NCI-H187 (cell line): Measurements from ENCODE around the gene ARRB1.

Experiments used
- DNase-seq, 2 experiments: peaks; one replicate each; lab custom pipeline; 2025; lab: John Stamatoyannopoulos, UW

The ARRB1 gene

DNA sequence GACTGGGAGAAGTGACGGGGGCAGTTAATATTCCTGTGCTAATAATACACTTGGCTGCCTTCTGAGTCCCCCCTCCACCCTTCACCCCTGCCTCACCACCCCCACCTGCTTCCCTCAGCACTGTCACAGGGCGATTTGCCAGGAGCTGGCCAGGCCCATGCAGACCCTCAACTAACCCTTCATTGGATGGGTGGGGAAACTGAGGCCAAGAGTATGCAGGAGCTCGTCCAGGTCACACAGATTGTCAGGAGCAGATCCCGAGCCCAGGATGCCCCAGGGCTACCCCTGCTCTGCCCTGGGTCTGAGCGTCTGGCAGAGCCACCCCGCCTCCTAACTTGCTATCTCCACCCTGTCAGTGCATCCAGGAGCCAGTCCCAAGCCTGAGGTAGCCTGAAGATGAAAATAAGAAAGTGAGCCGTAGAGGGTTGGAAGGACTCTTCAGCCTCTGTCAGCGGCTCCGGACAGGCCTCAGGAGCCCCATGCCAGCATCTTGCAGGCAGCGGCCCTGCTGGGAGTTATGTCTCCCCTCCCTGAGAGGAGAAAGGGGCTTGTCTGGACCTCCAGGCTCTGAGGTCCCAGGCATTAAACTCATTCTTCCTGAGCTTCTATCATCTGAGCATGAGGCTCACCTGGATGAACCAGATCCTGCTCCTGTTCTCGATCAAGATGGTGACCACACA is 104.7 kb downstream of the ARRB1 start:
- DNase-seq = no peak

DNA sequence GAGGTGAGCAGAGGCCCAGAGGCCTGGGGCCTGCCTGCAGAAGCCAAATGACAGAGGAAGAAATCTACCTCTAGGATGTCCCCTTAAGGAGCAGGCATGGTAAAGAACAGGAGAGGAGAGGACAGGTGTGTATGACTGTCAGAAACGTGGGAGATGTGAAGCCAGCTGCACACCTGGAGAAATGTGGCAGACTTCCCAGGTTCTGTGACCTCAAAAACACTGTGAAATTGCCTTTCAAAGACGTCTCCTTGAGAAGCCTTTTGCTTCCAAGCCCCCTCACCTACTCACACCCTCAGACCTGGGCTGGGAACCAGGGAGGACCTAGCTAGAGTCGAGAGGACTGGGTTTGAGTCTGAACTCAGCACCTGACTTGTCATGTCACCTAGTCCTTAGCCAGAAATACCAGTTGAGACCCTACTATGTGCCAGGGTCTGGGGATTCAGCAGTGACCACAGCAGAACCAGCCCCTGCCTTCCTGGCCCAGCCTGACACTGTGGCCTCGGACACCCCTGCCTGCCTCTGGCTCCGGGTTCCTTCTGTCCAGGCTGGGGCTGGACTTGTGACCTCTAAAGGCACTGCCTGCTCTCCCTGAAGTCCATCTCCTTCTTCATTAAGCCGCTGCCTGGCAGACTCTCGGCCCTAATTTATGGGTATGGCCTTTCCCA is 105.3 kb downstream of the ARRB1 start:
- DNase-seq = no peak

DNA sequence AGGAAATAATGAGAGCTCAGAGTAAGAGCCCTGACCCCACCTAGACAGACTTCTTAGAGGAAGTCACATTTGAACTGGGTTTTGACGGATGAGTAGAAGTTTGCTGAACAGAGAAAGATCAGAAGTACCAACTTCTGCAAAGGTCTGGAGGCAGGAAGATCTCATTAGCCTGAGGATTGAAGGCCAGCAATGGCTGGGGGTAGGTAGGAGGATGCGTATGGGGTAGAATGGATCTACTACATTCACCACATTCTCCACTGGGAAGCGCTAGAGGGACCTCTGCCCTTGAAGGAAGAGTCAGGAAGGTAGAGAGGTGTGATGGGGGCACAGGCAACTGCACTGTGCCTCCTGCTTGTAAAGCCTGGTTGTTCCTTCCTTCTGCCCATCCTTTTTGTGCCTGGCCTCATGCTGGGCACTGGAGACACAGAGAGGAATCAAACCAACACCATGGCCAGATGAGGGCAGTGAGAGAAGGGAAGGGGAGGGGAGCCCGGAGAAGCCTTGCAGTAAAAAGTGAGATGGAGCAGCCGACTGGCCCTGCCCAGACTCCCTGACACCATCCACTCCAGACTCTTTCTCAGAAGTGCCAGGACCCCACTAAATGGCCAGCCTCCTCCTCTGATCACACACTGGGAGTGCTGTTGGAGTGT is 106.0 kb downstream of the ARRB1 start:
- DNase-seq = no peak

DNA sequence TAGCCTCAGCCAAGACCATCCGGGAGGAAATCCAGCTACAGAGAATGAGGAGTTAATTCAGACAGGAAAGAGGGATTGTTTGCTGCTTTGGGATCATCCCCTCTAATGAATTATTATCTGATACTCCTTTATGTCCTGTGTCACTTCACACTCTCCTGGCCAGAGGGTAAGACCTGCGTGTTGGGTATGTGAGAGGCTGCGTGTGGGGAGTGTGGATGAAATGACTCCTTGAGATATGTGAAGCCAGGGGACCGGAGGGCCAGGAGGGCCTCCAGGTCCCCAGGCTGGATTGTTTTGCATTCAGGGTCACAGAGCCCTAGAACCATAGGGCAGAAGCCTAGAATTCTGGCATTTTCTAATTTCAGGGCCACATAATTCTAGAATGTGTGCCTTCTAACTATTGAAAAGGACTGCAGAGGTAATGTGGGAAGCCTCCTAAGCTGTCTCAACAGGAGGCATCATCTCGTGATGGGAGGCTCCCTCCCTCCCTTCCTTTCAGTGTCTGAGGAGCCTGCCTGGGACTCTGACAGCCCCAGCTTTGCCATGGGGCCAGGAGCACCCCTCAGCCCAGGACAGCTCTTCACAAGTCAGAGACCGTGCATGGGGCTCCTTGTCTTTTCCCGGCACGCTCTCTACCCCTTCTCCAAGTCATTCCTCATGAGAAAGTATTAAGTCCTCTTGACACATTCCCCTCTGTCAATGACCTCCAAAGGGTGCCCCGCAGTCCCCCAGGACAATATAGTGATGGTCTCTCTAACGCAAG is 107.2 kb downstream of the ARRB1 start:
- DNase-seq = no peak

DNA sequence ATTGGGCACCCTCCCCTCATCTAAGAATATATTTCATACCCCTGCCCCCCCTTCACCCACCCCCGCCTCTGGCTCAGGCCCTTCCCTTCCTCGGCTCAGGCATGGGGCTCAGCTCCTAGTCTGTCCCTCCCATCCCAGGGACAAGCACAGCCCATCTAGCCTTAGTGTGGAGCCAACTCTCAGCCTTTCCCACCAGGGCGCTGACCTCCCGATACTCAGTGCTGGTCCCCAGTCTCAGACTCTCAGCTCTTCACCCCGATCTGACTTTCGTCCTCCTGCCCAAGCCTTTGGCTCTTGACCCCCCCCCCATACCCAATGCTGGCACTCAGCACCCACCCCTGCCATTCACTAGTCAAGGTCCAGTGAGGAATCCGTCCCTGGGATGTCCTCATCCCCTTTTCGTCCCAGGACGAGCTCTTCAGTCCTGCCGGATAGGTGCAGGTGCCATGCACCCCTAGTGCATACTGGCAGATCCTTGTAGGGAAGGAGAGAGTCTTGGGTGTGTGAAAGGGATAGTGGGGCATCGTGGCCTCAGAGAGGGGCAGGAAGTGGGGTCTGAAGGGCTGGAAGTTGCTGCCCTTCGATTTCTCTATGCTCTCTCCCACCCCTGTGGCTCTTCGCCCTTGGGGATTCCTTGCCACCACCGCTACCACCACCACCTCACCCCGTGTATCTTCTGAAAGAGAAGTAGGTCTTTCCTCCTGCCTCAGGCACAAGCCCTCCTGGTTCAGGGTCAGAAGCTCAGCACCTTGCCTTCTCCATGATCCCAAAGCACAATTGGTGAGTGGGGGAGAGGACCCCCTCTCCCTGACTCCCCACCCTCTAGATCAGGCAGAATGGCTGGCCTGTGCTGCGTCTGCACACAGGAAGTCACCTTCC is 108.5 kb downstream of the ARRB1 start:
- no peak for DNase-seq

DNA sequence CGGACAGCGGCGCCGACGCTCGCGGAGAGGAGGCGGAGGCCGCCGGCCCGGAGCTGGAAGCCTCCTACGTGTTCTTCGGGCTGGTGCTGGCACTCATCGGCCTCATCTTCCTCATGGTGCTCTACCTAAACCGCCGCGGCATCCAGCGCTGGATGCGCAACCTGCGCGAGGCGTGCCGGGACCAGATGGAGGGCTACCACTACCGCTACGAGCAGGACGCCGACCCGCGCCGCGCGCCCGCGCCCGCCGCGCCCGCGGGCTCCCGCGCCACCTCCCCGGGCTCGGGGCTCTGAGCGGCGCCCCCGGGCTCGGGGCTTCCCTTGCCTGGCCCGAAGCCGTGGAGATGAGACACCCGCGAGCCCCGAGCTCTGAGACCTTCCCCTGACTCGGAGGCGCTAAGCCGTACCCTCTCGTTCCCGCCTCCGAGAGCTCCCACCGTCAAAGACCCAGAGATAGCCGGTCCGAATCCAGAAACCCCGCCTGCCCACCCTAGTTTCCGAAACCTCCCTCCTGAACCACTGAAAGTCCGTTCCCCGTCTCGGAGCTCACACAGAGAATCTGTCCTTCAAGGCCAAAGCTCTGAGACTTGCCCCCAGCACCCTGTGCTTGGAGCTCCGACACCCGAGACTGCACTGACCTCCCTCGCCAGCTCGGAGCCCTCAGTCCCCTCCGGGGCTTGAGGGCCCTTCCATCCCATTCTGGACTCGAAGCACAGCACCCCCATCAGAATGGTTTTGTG is 109.4 kb downstream of the ARRB1 start:
- DNase-seq = no peak

DNA sequence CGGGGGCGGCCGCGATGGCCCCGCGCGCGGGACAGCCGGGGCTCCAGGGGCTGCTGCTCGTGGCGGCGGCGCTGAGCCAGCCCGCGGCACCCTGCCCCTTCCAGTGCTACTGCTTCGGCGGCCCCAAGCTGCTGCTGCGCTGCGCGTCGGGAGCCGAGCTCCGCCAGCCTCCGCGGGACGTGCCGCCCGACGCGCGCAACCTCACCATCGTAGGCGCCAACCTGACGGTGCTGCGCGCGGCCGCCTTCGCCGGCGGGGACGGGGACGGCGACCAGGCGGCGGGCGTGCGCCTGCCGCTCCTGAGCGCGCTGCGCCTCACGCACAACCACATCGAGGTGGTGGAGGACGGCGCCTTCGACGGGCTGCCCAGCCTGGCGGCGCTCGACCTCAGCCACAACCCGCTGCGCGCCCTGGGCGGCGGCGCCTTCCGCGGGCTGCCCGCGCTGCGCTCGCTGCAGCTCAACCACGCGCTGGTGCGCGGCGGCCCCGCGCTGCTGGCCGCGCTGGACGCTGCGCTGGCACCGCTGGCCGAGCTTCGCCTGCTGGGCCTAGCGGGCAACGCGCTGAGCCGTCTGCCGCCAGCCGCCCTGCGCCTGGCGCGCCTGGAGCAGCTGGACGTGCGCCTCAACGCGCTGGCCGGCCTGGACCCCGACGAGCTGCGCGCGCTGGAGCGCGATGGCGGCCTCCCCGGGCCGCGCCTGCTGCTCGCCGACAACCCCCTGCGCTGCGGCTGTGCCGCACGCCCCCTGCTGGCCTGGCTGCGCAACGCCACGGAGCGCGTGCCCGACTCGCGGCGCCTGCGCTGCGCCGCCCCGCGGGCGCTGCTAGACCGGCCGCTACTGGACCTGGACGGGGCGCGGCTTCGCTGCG is 110.2 kb downstream of the ARRB1 start:
- DNase-seq = peak; percentile 54 to 61

DNA sequence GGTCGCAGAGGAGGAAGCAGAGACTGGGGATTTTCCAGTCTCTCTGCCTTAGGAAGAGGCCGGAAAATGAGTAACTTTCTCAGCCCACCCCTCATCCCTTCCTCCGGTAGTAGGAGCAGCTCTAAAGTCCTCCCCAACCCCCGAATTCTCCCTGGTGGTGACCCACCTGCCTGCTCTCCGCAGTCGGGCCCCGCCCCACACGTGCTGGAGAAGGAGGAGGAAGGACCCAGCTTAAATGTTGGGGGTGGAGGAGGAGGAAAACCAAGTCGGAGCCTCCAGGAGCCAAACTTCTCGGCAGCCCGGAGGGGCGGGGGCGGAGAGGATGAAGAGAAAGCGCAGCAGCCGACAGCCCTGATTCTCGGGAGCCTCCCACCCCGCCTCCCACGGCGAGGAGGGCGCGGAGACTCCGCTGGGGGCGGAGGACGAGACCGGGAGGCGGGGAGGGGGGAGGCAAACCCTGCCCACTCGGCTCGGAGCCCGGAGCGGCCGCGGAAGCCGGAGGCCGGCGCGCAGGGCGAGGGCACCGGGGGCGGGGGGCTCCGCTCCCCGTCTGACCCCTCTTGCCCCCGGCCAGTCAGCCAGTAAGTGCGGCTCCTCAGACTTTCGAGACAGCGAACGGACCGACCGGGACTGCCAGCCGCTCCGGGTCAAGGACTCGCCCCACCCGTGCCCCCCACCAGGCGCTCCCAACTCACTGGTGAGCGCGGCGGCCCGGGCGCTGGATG is 111.0 kb downstream of the ARRB1 start, which contains the start of gene TPBGL:
TPBGL (plus strand) TSS at position 464 of the 725 bp plus-strand sequence. CDS start 276 bp downstream, outside the sequence.
- DNase-seq = no peak

DNA sequence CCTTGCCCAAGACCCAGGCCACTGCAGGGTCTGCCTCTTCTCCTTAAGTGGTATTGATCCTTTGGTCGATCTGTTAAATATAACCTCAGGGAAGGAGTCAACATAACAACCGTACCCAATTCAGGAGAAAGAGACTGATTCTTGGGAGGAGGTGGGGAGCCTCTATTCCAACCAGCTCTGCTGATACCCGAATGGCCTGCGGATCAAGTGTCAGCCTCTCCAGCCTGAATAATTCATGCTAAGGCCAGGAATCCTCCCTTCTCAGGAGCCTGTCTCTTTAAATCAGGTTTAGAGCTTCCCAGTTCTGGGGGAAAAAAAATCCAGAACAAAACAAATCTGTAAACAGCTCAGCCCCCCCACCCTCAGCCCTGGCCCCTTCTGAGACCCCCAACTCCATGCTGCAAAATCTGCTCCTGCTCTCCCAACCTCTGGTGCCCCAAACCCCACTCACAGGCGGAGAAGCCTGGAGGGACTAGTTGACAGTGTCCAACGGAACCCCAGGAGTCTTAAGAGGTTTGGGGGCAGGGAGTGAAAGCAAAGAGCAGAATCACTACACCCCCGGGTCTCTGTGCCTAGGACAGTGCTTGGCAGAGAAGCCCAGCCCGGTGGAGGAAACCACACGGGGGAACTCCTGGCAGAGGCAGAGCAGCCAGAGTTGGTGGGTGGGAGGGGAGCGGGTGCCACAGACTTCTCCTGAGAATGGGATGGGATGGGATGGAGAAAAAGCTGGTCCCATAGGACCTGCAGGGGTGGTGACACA is 111.8 kb downstream of the ARRB1 start:
- DNase-seq = no peak

DNA sequence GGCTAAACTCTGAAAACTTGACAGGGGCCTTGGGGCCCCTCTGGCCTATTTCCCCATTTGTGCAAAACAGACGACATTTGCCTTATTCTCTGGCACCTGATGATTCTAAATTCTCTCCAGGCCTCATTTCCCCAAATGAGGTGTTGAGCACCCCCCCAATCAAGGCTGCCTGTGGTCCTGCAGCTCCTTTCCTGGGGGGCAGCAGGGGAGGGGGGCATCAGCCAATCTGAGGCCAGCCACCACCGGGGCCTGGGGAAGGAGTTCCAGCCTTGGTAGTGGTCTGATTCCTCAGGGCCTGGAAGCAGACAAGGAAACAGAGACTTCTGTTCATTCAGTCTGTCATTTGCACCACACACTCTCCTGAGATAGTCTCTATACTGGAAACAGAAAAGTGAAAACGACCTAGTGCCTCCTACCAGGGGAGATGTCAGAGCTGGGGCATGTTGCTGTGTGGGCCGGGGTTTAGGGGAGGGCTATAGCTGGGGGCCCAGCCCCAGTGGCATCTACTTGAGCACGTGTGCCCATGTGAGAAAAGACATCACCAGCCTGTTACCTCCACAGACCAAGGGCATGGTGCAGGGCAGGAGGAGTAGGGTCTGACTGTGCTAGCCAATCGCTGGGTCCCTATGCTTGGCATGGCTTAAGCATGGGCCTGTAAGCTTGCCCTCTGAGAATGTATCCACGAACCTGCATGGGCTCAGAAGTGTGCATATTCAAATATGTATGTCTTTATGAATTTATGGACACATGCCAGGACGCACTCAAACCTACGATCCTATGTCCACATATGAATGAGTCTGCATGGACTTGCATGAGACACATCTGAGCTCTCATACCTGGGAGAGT is 112.6 kb downstream of the ARRB1 start:
- no peak for DNase-seq

DNA sequence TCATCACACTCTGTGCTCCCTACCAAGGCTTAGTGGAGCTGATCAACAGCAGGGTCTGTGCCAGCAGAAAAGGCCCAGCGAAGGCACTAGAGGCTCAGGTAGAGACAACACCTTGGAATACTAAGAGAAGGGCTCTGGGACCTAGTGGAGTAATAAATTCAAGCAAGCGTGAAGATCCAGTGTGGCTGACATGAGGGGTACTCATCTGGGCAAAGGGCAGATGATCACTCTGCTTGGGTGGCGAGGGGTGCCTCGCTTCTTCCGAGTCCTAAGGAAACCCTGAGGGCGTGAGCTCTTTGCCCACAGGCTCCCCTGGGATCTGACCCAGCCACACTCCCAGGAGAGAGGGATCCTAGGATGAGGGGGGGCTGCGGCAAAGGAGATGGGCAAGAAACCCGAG is 114.4 kb downstream of the ARRB1 start:
- no peak for DNase-seq

DNA sequence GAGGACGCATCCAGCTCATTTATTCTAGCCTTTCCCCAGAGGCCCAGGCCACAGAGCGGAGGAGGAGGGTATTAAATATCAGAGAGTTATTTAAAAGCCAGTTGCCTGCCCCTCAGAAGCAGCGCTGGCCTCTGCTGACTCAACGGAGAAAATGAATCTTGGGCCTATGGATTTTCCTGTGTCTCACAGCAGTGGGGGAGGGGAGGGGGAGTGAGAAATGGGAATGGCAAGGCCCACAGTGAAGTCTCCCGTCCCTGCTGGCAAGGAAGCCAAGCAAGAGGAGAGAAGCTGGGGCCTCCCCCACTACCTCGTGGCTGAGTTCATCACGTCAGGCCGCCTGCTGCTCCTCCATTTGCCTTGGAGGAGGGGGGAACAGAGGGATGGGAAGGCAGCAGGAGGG is 115.4 kb downstream of the ARRB1 start:
- no peak for DNase-seq

DNA sequence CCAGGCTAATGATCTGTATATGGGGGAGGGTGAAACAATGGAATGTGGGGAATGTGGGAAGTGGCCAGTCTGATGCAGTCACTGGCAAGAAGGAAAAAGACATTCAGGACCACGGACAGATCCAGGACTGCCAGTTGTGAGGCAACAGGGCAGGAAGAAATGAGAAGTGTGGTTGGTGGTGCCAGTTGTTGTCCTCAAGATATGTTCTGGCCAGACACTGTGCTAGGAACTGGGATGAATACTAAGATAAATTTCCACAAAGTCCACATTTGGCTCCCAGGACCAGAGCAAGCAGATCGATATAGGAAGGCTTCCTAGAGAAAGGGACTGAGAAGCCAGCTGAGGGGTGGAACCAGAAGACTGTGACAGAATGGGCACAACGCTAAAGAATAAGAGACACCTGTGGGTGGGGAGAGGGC is 117.7 kb downstream of the ARRB1 start:
- no peak for DNase-seq

DNA sequence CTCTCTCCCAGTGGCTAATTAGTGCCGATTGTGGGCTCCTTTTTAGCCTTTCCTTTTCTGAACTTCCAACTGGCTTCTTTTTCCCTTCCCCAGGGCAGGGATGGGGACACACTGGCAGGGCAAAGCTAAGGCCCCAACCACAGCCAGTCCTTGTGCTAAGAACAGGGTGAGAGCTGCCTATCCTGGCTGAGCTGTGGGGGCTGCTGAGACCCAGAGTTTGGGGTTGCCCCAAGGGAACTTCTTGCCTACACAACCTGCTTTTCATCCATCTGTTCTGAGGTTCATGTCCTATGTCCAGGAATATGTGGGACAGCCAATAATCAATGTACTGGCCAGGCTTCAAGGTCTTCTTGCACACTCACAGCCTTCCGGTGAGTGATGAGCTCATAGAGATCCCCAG is 120.8 kb downstream of the ARRB1 start:
- no peak for DNase-seq

DNA sequence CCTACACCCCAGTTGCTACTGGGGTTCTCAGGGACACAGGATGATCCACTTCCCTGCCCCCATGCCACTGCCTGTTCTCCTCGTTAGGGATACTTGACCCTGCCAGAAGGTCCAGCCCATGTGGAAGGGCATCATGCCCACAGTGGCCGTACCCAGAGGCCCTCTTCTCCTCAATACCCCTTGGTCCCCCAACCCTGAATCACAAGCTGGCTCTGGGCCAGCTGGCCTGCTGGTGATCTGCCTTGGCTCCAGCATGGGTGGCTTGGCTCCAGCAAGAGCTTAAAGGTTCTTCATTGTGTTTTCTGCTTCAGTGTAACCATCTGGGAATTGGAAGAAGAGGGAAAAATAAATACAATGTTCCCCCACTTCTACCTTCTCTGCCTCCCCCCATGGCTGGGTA is 122.0 kb downstream of the ARRB1 start:
- DNase-seq = no peak

DNA sequence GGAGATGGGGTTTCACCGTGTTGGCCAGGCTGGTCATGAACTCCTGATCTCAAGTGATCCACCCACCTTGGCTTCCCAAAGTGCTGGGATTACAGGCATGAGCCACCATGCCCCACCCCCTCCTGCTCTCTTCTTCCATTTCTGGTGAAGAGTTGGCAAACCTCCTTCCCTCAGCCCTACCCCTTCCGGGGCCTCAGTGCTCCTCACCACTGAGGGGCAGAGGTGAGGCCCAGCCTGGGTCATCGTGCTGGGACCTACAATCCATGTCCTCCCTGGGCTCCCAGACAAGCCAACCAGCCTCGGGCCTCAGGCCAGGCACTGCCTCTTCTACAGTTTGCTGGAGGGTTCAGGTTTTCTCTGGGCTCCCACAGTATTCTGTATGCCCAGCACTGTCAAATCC is 125.7 kb downstream of the ARRB1 start:
- no peak for DNase-seq

DNA sequence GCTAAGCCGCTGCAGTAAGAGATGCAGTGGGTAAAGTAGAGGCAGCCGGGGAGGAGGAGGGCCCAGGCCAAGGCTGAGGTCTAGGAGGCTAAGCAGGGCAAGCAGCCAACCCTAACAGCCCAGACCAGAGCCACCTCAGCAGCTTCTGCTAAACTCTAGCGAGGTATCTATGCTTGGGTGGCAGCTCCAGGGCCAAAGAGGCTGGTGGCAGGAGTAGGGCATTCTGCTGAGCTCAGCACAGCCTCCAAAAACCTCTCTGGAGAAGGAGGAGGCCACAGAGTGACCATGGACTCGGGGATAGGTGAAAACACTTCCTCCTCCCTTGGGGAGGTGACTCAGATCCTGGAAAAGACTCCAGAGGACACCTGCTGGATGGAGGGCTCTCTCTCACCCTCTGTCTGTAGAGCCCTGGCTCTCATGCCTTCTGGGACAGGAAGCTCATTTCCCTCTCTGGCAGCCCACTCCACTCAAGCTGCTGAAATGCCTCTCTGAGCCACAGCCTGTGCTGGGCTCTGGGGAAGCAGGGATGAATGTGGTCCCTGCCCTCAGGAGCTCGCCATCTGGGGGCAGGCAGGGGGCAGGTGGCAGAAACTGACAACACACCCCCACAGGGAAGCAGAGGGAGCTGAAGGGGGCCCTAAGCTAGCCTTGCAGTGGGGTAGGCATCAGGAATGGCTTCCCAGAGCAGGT is 127.4 kb downstream of the ARRB1 start:
- DNase-seq = no peak
